ENCODE measurements around the gene LMX1B.

LMX1B gene

GRCh38 chr9:126720036-126720435 lies 106.3 kb downstream of the LMX1B start:
- DNase-seq (ENCODE audit: low read depth, low spot score), result no peak
- in situ Hi-C loops (cut with HindIII; ENCODE audit: low sequenced_read_pairs), result no loop called here
- H3K4me3 ChIP-seq (ENCODE audit: low read depth, low read length), result no peak overlapping the region
- TF ChIP-seq CTCF (IDR thresholded peaks at IDR 0.05; ENCODE audit: low read depth, low read length), result no peak

GRCh38 chr9:126720661-126721563 lies 107.2 kb downstream of the LMX1B start:
- no peak for DNase-seq (ENCODE audit: low read depth, low spot score)
- H3K4me3 ChIP-seq (ENCODE audit: low read depth, low read length), result no peak overlapping the region
- no peak for TF ChIP-seq CTCF (IDR thresholded peaks at IDR 0.05; ENCODE audit: low read depth, low read length)
- in situ Hi-C loops (cut with HindIII; ENCODE audit: low sequenced_read_pairs), result no loop called here

- TF ChIP-seq CTCF (IDR thresholded peaks at IDR 0.05; ENCODE audit: low read depth, low read length), result no peak
- in situ Hi-C loops (cut with HindIII; ENCODE audit: low sequenced_read_pairs), result no loop called here
- DNase-seq (ENCODE audit: low read depth, low spot score), result no peak
Observed at GRCh38 chr9:126721564-126721981, 107.8 kb downstream of the LMX1B start.

GRCh38 chr9:126722252-126722921 lies 108.7 kb downstream of the LMX1B start:
- TF ChIP-seq CTCF (IDR thresholded peaks at IDR 0.05; ENCODE audit: low read depth, low read length), result no peak
- in situ Hi-C loops (cut with HindIII; ENCODE audit: low sequenced_read_pairs), result no loop called here
- peak overlapping the region; percentile 34 for H3K4me3 ChIP-seq (ENCODE audit: low read depth, low read length)
- peak; percentile 13 for DNase-seq (ENCODE audit: low read depth, low spot score)

More at GRCh38 chr9:126721564-126721981, 107.8 kb downstream of the LMX1B start:
- no peak overlapping the region for H3K4me3 ChIP-seq (ENCODE audit: low read depth, low read length)

- no peak for TF ChIP-seq CTCF (IDR thresholded peaks at IDR 0.05; ENCODE audit: low read depth, low read length)
- DNase-seq (ENCODE audit: low read depth, low spot score), result no peak
- in situ Hi-C loops (cut with HindIII; ENCODE audit: low sequenced_read_pairs), result no loop called here
- H3K4me3 ChIP-seq (ENCODE audit: low read depth, low read length), result peak overlapping the region; percentile 34
Observed at GRCh38 chr9:126722922-126723806, 109.4 kb downstream of the LMX1B start.

- DNase-seq (ENCODE audit: low read depth, low spot score), result no peak
- in situ Hi-C loops (cut with HindIII; ENCODE audit: low sequenced_read_pairs), result no loop called here
- no peak for TF ChIP-seq CTCF (IDR thresholded peaks at IDR 0.05; ENCODE audit: low read depth, low read length)
- H3K4me3 ChIP-seq (ENCODE audit: low read depth, low read length), result no peak overlapping the region
Observed at GRCh38 chr9:126723807-126724172, 110.1 kb downstream of the LMX1B start.
